Measurements from ENCODE around the gene SLC12A8.

DNA sequence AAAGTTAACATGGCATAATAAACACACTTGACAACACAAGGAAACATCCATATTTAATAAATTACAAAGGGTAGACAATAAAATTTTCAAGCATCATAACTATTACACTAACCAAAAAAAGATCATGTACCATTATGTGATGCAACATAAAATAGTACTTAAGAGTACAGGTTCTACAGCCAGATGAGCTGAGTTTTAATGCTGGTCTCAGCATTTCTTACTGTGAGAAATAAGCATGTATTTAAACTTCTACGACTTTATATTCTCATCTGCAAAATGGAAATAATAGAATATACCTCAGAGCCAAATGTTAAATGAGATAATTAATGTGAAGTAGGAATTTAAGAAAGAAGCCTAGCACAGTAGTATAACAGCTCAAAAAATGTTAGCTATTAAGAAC is 33.7 kb upstream of the SLC12A8 start:
- TF ChIP-seq POLR2A (IDR thresholded peaks at IDR 0.05; ENCODE audit: extremely low read depth, insufficient read length) = no peak
- TF ChIP-seq, protein P1, sequence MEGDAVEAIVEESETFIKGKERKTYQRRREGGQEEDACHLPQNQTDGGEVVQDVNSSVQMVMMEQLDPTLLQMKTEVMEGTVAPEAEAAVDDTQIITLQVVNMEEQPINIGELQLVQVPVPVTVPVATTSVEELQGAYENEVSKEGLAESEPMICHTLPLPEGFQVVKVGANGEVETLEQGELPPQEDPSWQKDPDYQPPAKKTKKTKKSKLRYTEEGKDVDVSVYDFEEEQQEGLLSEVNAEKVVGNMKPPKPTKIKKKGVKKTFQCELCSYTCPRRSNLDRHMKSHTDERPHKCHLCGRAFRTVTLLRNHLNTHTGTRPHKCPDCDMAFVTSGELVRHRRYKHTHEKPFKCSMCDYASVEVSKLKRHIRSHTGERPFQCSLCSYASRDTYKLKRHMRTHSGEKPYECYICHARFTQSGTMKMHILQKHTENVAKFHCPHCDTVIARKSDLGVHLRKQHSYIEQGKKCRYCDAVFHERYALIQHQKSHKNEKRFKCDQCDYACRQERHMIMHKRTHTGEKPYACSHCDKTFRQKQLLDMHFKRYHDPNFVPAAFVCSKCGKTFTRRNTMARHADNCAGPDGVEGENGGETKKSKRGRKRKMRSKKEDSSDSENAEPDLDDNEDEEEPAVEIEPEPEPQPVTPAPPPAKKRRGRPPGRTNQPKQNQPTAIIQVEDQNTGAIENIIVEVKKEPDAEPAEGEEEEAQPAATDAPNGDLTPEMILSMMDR (IDR thresholded peaks at IDR 0.05; ENCODE audit: low read depth, low read length) = no peak
- TF ChIP-seq, protein P2, sequence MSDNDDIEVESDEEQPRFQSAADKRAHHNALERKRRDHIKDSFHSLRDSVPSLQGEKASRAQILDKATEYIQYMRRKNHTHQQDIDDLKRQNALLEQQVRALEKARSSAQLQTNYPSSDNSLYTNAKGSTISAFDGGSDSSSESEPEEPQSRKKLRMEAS (IDR thresholded peaks at IDR 0.05; ENCODE audit: low read depth, low read length) = no peak
